MCF 10A (cell line): Measurements from ENCODE around the gene IRF2. TPM values are rescaled to one million over a fixed set of nuclear protein-coding genes. Genes with fewer than 3 reads are reported as not detected.

ENCODE experiments used
- BruUV-seq: library from RNA; stranded (reverse); fragments of 400-500 nt; replicated peaks from 2 replicates; lab custom pipeline; 2021; lab: Mats Ljungman, UMichigan
- CTCF ChIA-PET: fragments of 300-600 bp; sonication (Branson Sonifier 250); formaldehyde crosslinking; extraction: SDS; loops from one replicate; lab custom pipeline; 2021; ENCODE audit warnings: antibody characterized with exemption, inconsistent platforms; lab: Yijun Ruan, JAX
- POLR2A ChIA-PET: fragments of 300-600, 350-650 bp; sonication (Branson Sonifier 250); formaldehyde crosslinking; extraction: SDS; loops from one replicate; lab custom pipeline; 2020; ENCODE audit warnings: antibody characterized with exemption, inconsistent platforms; lab: Yijun Ruan, JAX
- DNase-seq: peaks from one replicate; pipeline ENCODE4 v3.0.0-alpha.2; 2018; ENCODE audit not compliant: unreplicated experiment
- H3K27ac Mint-ChIP-seq: one replicate; pipeline ENCODE4 v1.8.0; 2022; ENCODE audit warnings: mild to moderate bottlenecking, low read depth, mixed read lengths; ENCODE audit not compliant: unreplicated experiment
- H3K27me3 Mint-ChIP-seq: one replicate; pipeline ENCODE4 v1.8.0; 2022; ENCODE audit warnings: mixed read lengths; ENCODE audit not compliant: insufficient read depth, unreplicated experiment
- H3K36me3 Mint-ChIP-seq: one replicate; pipeline ENCODE4 v1.8.0; 2022; ENCODE audit warnings: mild to moderate bottlenecking, moderate library complexity, mixed read lengths; ENCODE audit not compliant: insufficient read depth, unreplicated experiment
- H3K4me1 Mint-ChIP-seq: one replicate; pipeline ENCODE4 v1.8.0; 2022; ENCODE audit warnings: mixed read lengths; ENCODE audit not compliant: insufficient read depth, unreplicated experiment
- H3K4me3 Mint-ChIP-seq: one replicate; pipeline ENCODE4 v1.8.0; 2022; ENCODE audit warnings: mild to moderate bottlenecking, moderate library complexity, mixed read lengths; ENCODE audit not compliant: unreplicated experiment
- H3K9me3 Mint-ChIP-seq: one replicate; pipeline ENCODE4 v1.8.0; 2022; ENCODE audit warnings: mixed read lengths; ENCODE audit not compliant: unreplicated experiment
- intact Hi-C: fragments of 100-400 bp; cut with micrococcal nuclease; formaldehyde crosslinking; loops from 2 replicates; pipeline ENCODE4 v1.14.1; 2022
- total RNA-seq: library from RNA; stranded (reverse); gene quantifications from 2 replicates; pipeline ENCODE4 v1.2.3, GENCODE V29; 2022
- TF ChIP-seq, protein P1 (sequence below): fragments of 200-600 bp; IDR thresholded peaks from one replicate; pipeline ENCODE4 v1.8.0; 2022; ENCODE audit warnings: antibody characterized with exemption, mild to moderate bottlenecking; ENCODE audit not compliant: unreplicated experiment

Gene IRF2
- total RNA-seq, 1 experiment from 2014 or later: 20.8 TPM

DNA sequence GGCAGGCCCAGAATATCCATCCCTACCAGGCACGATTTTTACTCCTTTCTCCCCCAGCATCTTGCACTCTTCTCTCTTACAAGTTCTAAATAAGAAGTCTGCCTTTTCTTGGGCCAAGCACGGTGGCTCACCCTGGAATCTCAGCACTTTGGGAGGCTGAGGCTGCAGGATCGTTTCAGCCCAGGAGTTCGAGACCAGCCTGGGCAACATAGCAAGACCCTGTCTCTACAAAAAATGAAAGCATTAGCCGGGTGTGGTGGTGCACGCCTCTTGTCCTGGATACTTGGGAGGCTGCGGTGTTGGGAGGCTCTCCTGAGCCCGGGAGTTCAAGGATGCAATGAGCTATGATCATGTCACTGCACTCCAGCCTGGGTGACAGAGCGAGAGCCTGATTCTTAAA lies 64.8 kb downstream of the IRF2 start:
- ChIA-PET CTCF (interaction anchor here (0.6 kb wide), 1 partner anchor 714 kb away, joined by 3 read pairs; no protein-coding TSS in a partner anchor), POLR2A (interaction anchor here (1.7 kb wide), 1 partner anchor 7 kb away, joined by 4 read pairs; no protein-coding TSS in a partner anchor)
- peaks cover 5% of the 10 kb centered on the region for H3K4me1 Mint-ChIP-seq
- no peak for DNase-seq
- H3K27me3 Mint-ChIP-seq: no peaks in the 10 kb centered on the region
- BruUV-seq: no TSS peak
- H3K27ac Mint-ChIP-seq: peak overlapping the region; percentile 61
- intact Hi-C loops: no loop called here
- no peak overlapping the region for H3K4me3 Mint-ChIP-seq
- H3K36me3 Mint-ChIP-seq: peaks cover 73% of the 10 kb centered on the region
- H3K9me3 Mint-ChIP-seq: no peaks in the 10 kb centered on the region
- TF ChIP-seq, protein P1, sequence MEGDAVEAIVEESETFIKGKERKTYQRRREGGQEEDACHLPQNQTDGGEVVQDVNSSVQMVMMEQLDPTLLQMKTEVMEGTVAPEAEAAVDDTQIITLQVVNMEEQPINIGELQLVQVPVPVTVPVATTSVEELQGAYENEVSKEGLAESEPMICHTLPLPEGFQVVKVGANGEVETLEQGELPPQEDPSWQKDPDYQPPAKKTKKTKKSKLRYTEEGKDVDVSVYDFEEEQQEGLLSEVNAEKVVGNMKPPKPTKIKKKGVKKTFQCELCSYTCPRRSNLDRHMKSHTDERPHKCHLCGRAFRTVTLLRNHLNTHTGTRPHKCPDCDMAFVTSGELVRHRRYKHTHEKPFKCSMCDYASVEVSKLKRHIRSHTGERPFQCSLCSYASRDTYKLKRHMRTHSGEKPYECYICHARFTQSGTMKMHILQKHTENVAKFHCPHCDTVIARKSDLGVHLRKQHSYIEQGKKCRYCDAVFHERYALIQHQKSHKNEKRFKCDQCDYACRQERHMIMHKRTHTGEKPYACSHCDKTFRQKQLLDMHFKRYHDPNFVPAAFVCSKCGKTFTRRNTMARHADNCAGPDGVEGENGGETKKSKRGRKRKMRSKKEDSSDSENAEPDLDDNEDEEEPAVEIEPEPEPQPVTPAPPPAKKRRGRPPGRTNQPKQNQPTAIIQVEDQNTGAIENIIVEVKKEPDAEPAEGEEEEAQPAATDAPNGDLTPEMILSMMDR: no peak

GRCh38 chr4:184408684-184409081 lies 65.7 kb downstream of the IRF2 start:
- Mint-ChIP-seq H3K4me1 (peaks cover 4% of the 10 kb centered on the region), H3K27me3 (no peaks in the 10 kb centered on the region), H3K4me3 (no peak overlapping the region), H3K27ac (peak overlapping the region; percentile 61), H3K9me3 (no peaks in the 10 kb centered on the region), H3K36me3 (peaks cover 72% of the 10 kb centered on the region)
- intact Hi-C loops: no loop called here
- no TSS peak for BruUV-seq
- ChIA-PET POLR2A (interaction anchor here (0.6 to 1.7 kb wide), 3 partner anchors 8 to 641 kb away, joined by 3 to 4 read pairs (median 3); no protein-coding TSS in a partner anchor), CTCF (interaction anchor here (1.1 kb wide), 1 partner anchor 8 kb away, joined by 3 read pairs; no protein-coding TSS in a partner anchor)
- no peak for DNase-seq
- TF ChIP-seq, protein P1: no peak

GRCh38 chr4:184408021-184408683 lies 66.2 kb downstream of the IRF2 start:
- Mint-ChIP-seq H3K4me1 (peaks cover 8% of the 10 kb centered on the region), H3K36me3 (peaks cover 72% of the 10 kb centered on the region), H3K27me3 (no peaks in the 10 kb centered on the region), H3K27ac (no peak overlapping the region), H3K4me3 (no peak overlapping the region), H3K9me3 (no peaks in the 10 kb centered on the region)
- ChIA-PET POLR2A (interaction anchor here (1.3 to 1.7 kb wide), 2 partner anchors 9 to 80 kb away, joined by 3 to 4 read pairs; no protein-coding TSS in a partner anchor), CTCF (interaction anchor here (1.1 kb wide), 1 partner anchor 9 kb away, joined by 3 read pairs; no protein-coding TSS in a partner anchor)
- TF ChIP-seq, protein P1: no peak
- no TSS peak for BruUV-seq
- DNase-seq: no peak
- intact Hi-C loops: no loop called here

GRCh38 chr4:184406958-184407391 lies 67.4 kb downstream of the IRF2 start:
- ChIA-PET POLR2A (no interaction called here), CTCF (no interaction called here)
- Mint-ChIP-seq H3K27me3 (no peaks in the 10 kb centered on the region), H3K4me3 (no peak overlapping the region), H3K9me3 (no peaks in the 10 kb centered on the region), H3K36me3 (peaks cover 79% of the 10 kb centered on the region), H3K4me1 (peaks cover 11% of the 10 kb centered on the region), H3K27ac (no peak overlapping the region)
- no TSS peak for BruUV-seq
- intact Hi-C loops: no loop called here
- no peak for DNase-seq
- TF ChIP-seq, protein P1: no peak
